HFFc6 (cell line): ENCODE measurements around the gene MAGI1. TPM values are rescaled to one million over a fixed set of nuclear protein-coding genes. Genes with fewer than 3 reads are reported as not detected.
A peak's percentile ranks its signal among the peaks of the same experiment; 100 is the strongest.

ENCODE experiments used
- DNase-seq: peaks from one replicate; pipeline ENCODE4 v3.0.0-alpha.2; 2018
- H3K27ac Mint-ChIP-seq: 2 replicates; pipeline ENCODE4 v1.8.0; 2020; ENCODE audit warnings: mild to moderate bottlenecking, mixed read lengths
- H3K27me3 Mint-ChIP-seq: 2 replicates; pipeline ENCODE4 v1.8.0; 2021; ENCODE audit warnings: mild to moderate bottlenecking, moderate library complexity, mixed read lengths; ENCODE audit not compliant: insufficient read depth
- H3K36me3 Mint-ChIP-seq: 2 replicates; pipeline ENCODE4 v1.8.0; 2021; ENCODE audit warnings: low read depth, mixed read lengths
- H3K4me1 Mint-ChIP-seq: 2 replicates; pipeline ENCODE4 v1.8.0; 2020; ENCODE audit warnings: low read depth, mixed read lengths
- H3K4me3 Mint-ChIP-seq: 2 replicates; pipeline ENCODE4 v1.8.0; 2020; ENCODE audit warnings: mild to moderate bottlenecking, moderate library complexity, mixed read lengths
- H3K9me3 Mint-ChIP-seq: 2 replicates; pipeline ENCODE4 v1.8.0; 2020; ENCODE audit warnings: mild to moderate bottlenecking, mixed read lengths
- CTCF ChIP-seq: fragments of 200-600 bp; sonication (generic); IDR thresholded peaks from 2 replicates; pipeline ENCODE4 v1.5.0; 2021; ENCODE audit warnings: antibody characterized with exemption, mild to moderate bottlenecking
- total RNA-seq, 6 experiments: library from RNA; stranded (reverse); fragmentation: NEBNext Ultra II Directional; extraction: Animal tissue kit (Norgen Biotek cat#: 25700); gene quantifications; 2 replicates in 1 of 6; 3 replicates in 5 of 6; pipeline ENCODE4 v1.2.3, GENCODE V29; 2021

Gene MAGI1
- total RNA-seq, 6 experiments from 2014 or later: 21.1 to 30.5 (median 22.4) TPM

- no peaks in the 10 kb centered on the region for H3K36me3 Mint-ChIP-seq
- H3K4me3 Mint-ChIP-seq: no peak overlapping the region
- no peaks in the 10 kb centered on the region for H3K9me3 Mint-ChIP-seq
- DNase-seq: no peak
- no peak overlapping the region for H3K27ac Mint-ChIP-seq
- no peak for TF ChIP-seq CTCF
- no peaks in the 10 kb centered on the region for H3K27me3 Mint-ChIP-seq
- H3K4me1 Mint-ChIP-seq: peaks cover 27% of the 10 kb centered on the region
These were observed 476.3 kb downstream of the MAGI1 start for GRCh38 chr3:65562447-65562846.

- no peak for DNase-seq
- no peak overlapping the region for H3K4me3 Mint-ChIP-seq
- no peaks in the 10 kb centered on the region for H3K36me3 Mint-ChIP-seq
- no peaks in the 10 kb centered on the region for H3K27me3 Mint-ChIP-seq
- peaks cover 25% of the 10 kb centered on the region for H3K4me1 Mint-ChIP-seq
- no peak overlapping the region for H3K27ac Mint-ChIP-seq
- H3K9me3 Mint-ChIP-seq: no peaks in the 10 kb centered on the region
- TF ChIP-seq CTCF: no peak
These were observed 477.1 kb downstream of the MAGI1 start for GRCh38 chr3:65561617-65562016.

- H3K36me3 Mint-ChIP-seq: no peaks in the 10 kb centered on the region
- H3K27ac Mint-ChIP-seq: peak overlapping the region; percentile 65
- H3K4me1 Mint-ChIP-seq: peaks cover 30% of the 10 kb centered on the region
- no peaks in the 10 kb centered on the region for H3K27me3 Mint-ChIP-seq
- no peak overlapping the region; the same call in 1 of the 2 replicates for H3K4me3 Mint-ChIP-seq
- TF ChIP-seq CTCF: no peak
- no peak for DNase-seq
- H3K9me3 Mint-ChIP-seq: no peaks in the 10 kb centered on the region
These were observed 477.8 kb downstream of the MAGI1 start for GRCh38 chr3:65560901-65561300.

GRCh38 chr3:65560133-65560532 lies 478.6 kb downstream of the MAGI1 start:
- no peak for TF ChIP-seq CTCF
- Mint-ChIP-seq H3K9me3 (no peaks in the 10 kb centered on the region), H3K27me3 (no peaks in the 10 kb centered on the region; the same call in 1 of the 2 replicates), H3K4me3 (no peak overlapping the region), H3K27ac (peak overlapping the region; percentile 65), H3K4me1 (peaks cover 30% of the 10 kb centered on the region), H3K36me3 (no peaks in the 10 kb centered on the region)
- no peak for DNase-seq

- Mint-ChIP-seq H3K4me3 (no peak overlapping the region), H3K27me3 (no peaks in the 10 kb centered on the region; the same call in 1 of the 2 replicates), H3K27ac (no peak overlapping the region), H3K9me3 (no peaks in the 10 kb centered on the region), H3K36me3 (no peaks in the 10 kb centered on the region), H3K4me1 (peaks cover 30% of the 10 kb centered on the region)
- no peak for TF ChIP-seq CTCF
- no peak for DNase-seq
These were observed 479.1 kb downstream of the MAGI1 start for GRCh38 chr3:65559643-65560042.

- DNase-seq: no peak
- Mint-ChIP-seq H3K36me3 (no peaks in the 10 kb centered on the region), H3K4me1 (peaks cover 30% of the 10 kb centered on the region), H3K9me3 (no peaks in the 10 kb centered on the region), H3K27me3 (no peaks in the 10 kb centered on the region; the same call in 1 of the 2 replicates), H3K27ac (no peak overlapping the region), H3K4me3 (no peak overlapping the region)
- no peak for TF ChIP-seq CTCF
These were observed 479.9 kb downstream of the MAGI1 start for GRCh38 chr3:65558826-65559225.
